HG03135 (cell line): ENCODE measurements around the gene EHD1.
"Not testable (repeated sequence)": the region's sequence is repeated elsewhere in the genome, so short reads cannot be mapped to it uniquely, and the experiment has no call there.

Experiments
- ATAC-seq: cut with Tn5 transposase; IDR thresholded peaks from one replicate; pipeline ENCODE4 v1.9.1; 2021; ENCODE audit warnings: mild to moderate bottlenecking, moderate library complexity; ENCODE audit not compliant: unreplicated experiment

EHD1 gene

DNA sequence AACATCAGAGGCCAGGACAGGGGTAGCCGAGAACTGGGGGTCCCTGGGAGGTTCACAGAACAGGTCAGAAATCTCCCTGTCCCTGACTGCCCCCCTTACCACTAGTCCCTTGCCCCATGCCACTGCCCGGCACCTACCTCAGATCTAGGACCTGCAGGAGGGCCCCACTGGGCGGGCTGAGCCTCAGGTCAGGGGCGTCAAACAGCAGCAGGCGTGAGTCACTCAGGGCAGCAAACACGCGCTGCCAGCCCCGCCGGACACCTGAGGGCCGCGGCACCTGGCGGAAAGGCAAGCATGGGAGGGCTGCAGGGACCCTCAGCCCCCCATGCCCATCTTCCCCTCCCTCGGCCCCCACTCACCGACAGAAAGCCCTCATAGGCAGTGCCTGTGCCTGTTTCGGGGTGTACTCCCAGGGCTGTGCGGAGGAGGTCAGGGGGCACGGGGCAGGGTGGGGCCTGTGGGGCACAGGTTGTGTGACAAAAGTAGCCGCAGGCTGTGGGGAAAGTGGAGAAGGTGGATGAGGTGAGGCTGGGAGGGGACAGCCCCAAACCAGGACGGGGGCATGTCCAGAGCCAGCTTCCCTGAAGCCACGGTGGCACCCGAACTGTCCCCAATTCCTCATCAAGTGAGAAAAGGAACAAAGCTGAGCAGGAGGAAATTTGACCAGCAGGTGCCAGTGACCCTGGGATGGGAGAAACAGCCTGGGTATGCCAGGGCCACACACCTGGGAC is 45.8 kb downstream of the EHD1 start:
- ATAC-seq, result no peak

DNA sequence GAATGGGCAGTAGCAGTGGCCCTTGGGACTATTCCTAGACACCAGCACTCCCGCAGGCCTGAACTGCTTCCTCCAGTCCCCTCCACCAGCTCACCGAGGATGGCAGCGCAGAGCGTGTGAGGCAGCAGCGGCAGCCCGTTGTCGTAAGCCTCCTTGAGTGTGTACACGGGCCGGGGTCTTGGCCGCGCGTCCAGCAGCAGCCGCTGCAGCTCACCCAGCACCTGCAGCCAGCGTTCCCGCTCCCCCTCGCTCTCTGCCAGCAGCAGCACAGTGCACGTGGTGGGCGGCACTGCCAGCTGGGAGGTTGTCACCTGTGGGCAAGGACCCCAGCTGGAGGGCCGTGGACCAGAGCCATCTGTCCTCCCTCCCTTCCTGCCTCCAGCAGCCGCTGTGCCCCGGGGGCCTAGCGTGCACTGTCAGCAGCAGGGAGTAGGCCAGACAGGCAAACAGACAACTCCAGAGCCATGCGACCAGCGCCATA is 47.0 kb downstream of the EHD1 start:
- ATAC-seq, result no peak

DNA sequence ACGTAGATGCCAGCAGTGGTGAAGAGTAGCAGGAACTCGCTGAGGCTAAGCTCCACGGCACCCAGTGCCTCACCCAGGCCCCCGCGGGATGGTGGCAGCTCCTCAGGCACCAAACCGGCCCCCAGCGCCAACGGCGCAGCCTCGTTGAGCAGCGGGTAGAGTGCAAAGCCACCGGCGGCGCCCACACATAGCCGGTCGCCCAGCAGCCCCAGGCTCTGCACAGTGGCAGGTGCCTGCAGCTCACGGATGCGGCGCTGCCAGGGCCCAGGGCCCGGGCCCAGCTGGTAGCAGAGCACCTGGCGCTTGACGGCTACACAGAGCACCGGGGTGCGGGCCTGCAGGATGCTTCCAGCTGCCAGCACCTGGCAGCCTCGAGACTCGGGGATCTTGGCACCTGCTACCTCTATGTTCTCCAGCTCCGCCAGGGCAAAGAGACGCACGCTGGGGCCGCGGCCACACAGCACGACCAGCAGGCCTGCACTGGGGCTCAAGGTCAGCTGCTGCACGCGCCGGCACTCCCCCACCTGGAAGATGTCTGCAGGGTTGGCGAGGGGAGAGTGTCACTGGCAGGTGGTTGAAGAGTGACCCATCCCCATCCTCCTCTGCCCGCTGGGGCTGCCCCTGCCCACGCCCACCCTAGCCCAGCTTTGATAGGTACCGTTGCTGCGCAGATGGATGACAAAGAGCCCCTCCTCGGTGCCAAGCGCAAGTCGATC is 48.7 kb downstream of the EHD1 start:
- ATAC-seq, result no peak

DNA sequence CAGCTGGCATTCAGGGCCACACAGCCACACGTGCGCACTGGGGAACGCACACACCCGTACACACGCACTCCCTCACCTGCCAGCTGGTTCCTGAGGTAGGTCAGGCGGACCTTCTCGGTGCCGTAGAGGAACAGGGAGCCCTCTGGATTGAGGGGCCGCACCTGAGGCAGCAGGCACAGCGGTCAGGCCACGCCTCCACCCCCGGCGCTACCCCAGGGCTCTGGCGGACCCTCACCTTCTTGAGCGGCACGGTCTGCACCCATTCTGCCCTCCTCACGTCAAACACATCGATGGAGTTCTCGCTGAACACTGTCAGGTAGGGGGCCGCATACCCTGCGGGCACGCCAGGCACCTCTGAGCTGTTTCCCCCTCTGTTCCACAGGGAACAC is 51.0 kb downstream of the EHD1 start:
- no peak for ATAC-seq

DNA sequence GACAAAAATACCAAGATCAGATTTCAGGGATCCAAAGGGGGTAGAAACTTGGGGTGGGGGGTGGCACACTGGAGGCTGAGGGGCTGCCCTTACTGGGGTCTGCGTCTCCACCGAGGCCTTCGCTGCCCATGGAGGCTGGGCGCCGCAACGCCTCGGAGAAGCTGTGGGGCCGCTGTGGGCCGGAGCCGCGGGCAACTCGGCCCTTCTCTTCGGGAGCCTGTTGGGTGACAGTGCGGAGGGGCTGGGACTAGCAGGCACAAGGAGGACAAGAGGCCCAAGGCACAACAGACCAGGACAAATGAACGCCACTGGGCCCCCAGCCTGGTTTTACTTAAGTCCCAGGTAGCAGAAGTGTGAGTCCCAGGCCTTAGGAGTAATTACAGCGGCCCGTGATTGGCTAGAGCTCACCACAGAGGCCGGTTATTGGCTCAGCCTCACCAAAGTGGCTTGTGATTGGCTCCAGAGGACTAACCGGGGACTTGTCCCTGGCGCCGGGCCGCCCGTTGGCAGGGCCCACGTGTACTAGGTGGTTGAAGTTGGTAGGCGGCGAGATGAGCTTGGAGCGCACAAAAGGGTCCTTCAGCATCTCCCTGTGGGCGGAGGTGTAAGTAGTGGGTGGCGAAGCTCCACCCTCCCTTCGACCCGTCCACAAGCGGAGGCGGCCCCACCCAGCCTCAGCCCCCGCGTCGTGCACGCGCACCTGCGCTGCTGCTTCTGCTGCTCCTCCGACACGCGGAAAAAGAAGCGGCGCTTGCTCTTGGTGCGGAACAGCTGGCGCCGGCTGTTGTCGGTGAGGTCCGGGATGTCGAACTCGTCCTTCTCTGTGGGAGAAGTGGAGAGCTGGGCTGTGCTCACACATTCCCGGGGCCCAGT is 51.6 kb downstream of the EHD1 start:
- no peak for ATAC-seq

DNA sequence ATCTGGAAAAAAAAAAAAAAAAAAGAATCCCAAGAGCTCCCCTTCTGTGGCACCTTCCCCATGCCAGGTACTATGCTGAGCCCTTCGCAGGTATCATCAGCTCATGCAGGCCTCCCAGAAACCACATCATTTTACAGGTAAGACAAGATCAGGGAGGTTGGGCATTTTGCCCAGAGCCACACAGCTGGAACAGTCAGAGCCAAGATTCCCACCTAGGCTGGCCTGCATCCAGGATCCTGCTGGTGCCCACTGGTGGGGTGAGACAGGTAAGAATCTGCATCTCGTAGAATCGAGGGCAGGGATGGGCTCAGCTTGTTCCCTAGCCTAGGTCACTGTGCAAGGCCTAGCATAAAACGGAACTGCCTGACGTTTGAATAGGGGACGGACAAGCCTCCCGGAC is 52.4 kb downstream of the EHD1 start:
- ATAC-seq, result no peak

DNA sequence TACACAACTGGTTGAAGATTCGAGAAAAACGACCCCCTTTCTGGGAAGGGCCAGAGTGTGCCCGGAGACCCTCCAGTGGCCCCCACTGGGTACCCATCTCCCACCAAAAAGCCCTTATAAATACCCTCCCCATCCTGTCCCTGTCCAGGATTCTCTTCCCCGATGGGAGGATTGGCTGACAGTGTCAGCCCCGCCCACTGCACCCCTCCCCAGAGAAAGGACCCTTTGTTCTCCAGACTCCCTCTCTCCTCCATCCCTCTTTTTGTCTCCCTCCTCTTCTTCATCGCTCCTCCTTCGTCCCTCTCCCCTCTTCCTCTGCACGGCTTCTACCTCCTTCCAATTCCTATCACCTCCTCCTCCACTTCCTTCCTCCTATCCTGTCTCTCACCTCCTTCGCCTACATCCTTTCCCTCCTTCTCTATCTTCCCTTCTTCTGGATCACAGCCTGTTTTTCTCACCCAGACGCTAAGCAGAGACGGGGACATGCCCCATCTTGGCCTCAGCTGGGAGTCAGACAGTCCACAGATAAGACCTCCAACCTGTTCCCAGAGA is 54.8 kb downstream of the EHD1 start:
- no peak for ATAC-seq

DNA sequence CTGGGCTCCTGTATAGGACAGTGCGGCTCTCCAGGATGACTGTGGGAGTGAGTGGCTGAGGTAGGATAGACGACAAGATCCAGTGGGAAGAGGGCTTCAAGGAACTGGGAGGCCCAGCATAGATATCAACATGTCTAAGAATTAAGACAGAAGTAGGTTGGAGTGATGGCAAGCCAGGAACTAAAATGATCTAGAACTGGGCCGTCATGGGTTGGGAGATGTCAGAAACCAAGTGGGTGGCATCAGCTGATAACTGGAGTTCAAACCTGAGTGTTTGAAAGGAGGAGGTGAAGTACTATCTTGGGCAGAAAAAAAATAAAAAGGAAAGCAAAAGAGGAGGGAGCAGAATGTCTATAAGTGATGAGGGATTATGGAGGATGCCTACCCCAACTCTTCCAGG is 60.9 kb downstream of the EHD1 start:
- no peak for ATAC-seq

DNA sequence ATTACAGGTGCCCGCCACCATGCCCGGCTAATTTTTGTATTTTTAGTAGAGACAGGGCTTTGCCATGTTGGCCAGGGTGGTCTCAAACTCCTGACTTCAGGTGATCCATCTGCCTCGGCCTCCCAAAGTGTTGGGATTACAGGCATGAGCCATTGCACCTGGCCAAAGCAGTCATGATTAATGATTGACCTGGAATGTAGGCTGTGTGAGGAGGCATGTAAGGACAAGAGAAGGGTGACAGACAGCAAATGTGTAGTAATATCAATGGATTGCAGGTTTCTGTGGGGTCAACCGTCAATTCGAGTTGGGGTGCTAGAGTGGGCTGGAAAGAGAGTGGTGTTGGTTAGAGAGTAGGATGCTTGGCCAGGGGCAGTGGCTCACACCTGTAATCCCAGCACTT is 63.0 kb downstream of the EHD1 start:
- ATAC-seq, result not testable (repeated sequence)

DNA sequence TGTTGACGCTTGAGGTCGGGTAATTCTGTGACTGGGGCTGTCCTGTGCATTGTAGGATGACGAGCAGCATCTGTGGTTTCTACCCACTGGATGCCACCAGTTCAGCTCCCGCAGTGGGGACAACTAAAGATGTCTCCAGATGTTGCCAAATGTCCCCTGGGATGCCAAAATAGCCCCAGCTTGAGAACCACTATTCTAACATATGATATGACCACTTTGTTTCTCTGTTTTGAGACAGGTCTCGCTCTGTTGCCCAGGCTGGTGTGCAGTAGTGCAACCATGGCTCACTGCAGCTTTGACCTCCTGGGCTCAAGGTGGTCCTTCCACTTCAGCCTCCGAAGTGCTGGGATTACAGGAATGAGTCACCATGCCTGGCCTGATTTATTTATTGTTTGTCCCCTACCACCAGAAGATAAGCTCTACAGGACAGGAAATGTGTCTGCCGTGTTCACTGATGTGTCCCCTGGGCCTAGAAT is 63.7 kb downstream of the EHD1 start:
- ATAC-seq, result peak; percentile 56

DNA sequence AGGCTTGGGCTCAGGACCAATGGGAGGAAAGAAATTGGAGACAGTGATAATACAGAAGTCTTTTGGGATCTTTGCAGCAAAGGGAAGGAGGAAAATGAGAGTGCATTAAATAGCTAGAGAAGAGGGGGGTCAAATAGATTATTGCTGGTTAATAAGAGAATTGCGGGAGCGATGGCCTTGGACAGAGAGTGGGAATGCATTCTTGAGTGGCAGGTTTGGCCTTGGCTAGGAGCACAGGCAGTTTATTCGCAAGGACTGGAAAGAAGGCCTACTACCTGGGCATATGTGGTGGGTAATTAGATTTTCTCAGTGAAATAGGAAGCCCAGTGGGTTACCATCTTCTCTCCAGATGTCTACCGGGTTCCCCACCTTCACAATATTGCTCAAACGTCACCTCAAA is 64.6 kb downstream of the EHD1 start:
- ATAC-seq, result no peak

DNA sequence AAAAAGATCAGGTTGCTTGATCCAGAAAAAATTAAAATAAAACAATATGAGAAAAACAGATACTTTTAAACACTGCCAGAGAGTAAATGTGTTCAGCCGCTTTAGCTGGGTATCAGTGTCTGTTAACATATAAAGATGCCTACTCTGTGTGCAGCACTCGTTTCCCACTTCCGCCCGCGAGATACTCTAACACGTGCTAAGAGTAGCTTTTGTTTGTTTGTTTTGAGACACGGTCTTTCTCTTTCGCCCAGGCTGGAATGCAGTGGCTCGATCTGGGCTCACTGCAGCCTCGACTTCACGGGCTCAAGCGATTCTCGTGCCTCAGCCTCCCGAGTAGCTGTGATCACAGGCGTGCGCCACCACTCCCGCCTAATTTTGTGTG is 67.5 kb downstream of the EHD1 start:
- peak; percentile 12 for ATAC-seq

DNA sequence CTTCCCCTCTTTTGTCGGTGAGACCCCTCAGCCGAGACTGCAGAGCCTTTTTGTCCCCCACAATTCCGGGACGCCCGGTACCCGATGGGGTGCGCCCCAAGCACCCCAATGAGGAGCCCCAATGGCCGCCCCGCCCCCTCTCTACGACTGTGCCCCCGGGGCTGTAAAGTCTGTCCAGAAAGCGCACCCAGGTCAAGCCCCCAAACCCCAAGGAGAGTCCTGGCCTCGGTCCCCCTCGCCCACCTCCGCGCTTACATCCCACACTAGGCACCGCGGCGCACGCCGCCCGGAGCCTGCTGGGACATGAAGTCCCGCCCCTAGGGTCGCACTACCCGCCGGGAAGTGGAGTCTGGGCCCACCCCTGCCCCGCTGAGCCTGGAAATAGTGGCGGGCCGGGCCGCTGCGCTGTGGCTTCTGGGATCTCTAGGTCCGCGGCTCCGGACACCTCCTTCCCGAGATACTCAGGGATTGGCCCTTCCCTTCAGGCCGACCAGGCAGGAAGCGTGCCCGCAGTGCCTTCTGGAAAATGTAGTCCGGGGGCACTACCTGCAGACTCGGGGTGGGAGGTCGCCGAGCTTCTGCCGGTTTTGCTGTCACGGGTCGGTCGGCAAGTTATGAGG is 68.0 kb downstream of the EHD1 start, which contains the start of gene MEN1:
TSS of gene MEN1 (minus strand) at position 281 of the 620 bp plus-strand sequence. CDS start 442 bp downstream, outside the sequence.
- ATAC-seq, result peak; percentile 62

DNA sequence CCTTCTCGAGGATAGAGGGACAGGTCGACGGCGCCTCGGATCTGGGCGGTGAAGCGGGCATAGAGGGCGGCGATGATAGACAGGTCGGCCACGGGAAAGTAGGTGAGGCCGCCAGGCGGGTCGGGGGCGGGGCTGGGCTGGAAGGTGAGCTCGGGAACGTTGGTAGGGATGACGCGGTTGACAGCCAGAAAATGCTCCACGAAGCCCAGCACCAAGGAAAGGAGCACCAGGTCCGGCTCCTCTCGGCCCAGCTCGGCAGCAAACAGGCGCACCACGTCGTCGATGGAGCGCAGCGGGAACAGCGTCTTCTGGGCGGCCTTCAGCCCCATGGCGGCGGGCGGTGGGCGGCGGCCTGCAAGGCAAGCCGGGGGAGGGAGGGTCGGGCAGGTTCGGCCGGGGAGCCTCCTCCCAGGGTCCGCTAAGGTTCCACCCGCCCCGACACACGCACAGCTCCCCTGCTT is 68.6 kb downstream of the EHD1 start:
- no peak for ATAC-seq

DNA sequence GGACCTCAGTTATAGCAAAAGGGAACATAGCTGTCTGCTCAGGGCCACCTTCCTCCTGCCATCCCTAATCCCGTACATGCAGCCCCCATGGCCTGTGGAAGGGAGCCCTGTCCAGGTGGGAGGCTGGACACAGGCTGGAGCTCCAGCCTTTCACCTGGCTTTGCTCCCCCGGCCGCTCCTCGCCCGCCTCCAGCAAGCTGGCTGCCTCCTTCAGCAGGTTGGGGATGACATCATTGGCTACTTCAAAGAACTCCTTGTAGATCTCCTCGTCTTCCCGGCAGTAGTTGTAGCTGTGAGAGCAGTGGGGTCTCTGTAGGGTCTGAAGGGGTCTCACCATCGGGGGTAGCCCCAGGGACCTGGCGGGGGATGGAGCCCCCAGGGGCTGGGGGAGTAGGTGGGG is 72.9 kb downstream of the EHD1 start:
- ATAC-seq, result no peak

DNA sequence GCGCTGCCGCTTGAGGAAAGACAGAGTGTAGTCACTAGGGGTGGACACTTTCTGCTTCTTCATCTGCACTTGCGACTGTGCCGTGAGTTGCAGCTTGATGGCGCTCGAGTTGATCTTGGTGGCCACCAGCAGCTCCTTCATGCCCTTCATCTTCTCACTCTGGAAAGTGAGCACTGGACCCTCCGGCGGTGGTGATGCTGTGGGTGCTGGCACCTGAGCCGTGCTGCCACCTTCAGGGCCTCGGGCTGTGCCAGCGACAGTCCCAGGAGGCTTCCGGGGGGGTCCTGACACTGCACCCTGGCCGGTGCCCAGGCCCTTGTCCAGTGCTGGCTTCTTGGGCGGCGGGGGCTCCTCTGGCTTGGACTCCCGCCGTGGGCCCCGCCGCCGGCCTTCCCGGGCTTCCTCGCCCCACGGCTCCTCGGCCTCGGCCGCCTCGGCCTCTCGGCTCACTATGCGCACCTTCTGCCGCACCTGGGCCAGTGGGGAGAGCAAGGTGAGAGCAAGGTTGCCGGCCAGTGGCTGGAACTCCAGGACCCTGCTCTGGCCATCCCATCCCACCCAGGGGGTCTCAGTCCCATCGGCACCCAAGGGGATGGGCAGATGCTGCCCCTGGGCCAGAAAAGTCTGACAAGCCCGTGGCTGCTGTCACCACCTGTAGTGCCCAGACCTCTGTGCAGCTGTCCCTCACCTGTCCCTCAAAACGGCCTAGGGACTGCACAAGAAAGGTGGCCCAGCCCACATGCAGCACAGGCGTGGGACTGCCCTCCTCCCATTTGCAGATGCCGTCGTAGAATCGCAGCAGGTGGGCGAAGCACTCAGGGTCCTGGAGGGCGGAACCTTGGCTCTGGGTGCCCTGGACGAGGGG is 73.8 kb downstream of the EHD1 start:
- ATAC-seq, result no peak

DNA sequence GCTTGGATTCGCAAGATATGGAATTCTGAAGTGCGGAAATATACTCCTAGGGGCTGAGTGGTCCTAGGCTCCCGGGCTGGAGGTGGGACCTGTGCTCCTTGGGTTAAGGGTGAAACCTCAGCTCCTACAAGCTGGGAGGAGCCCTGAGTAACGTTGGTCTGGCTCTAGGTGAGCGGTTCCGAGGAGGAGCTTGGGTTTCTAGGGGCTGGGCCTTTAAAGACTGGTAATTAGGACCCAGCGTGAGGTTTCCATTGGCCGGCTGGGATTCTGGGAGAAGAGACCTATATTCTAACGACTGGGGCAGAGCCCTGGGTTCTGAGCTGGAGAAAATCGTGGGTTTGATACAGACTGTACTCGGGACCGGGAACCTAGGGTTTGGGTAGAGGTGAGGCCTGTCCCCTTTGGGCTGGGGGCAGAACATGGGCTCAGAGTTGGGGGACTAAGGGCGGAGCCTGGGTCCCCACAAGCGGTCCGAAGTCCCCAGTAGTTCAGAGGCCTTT is 74.5 kb downstream of the EHD1 start:
- no peak for ATAC-seq

DNA sequence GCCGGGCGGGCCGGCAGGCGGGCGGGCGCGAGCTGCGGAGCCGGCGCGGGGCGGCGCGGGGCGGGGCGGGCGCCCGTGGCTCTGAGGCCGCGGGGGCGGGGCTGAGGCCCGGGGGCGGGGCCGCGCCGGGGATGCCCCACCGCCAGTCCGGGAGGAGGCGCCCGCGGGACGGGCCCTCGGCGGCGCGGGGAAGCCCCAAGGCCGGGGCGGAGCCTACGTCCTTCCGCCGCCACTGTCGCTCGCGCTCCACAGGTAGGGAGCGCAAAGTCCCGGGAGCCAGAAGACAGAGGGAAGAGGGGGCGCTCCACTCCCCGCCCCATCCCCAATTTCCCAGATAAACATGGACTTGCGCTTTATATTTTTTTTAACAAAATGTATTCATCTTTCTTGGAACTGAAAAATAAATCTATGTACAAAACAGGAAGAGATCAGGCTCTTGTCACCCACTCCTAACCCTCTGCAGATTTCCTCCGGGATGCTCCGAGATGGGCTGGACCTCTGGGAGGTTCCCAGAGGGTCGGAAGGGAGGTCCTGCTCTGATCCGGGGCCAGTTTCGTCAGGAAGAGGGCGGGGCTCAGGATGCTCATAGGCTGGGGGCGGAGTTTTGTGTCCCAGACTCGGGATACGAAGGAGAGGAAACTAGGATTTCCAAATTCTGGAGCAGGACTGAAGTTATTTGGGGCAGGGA is 75.1 kb downstream of the EHD1 start, which contains the start of gene MAP4K2:
TSS of gene MAP4K2 (minus strand) at position 57 of the 688 bp plus-strand sequence. CDS start 65 bp downstream, outside the sequence.
- ATAC-seq, result peak; percentile 57
